ENCODE results near the gene PARVA. TPM values are rescaled to one million over a fixed set of nuclear protein-coding genes. Genes with fewer than 3 reads are reported as not detected.

Gene PARVA
- total and polyA plus RNA-seq, 2 experiments from 2014 or later = 37.4 to 46.2 TPM

GRCh38 chr11:12461516-12461915 is 84.1 kb downstream of the PARVA start:
- Histone ChIP-seq H3K4me3 (no peak overlapping the region), H3K36me3 (replicated peaks; ENCODE audit: insufficient read depth, low read depth) (no peaks in the 10 kb centered on the region), H4K20me1 (ENCODE audit: insufficient read depth, poor library complexity, severe bottlenecking) (no peaks in the 10 kb centered on the region), H3K27me3 (no peaks in the 10 kb centered on the region), H3K9me2 (replicated peaks; ENCODE audit: insufficient read depth) (no peaks in the 10 kb centered on the region), H3K4me2 (no peak overlapping the region), H3K9me3 (ENCODE audit: low read depth) (no peaks in the 10 kb centered on the region), H3K27ac (no peak overlapping the region), H2AFZ (no peak overlapping the region), H3K4me1 (ENCODE audit: insufficient read depth) (no peaks in the 10 kb centered on the region), H3K79me2 (peaks cover 64% of the 10 kb centered on the region)
- TF ChIP-seq CTCF (IDR thresholded peaks at IDR 0.05; ENCODE audit: poor library complexity) (no peak), EZH2 (IDR thresholded peaks at IDR 0.05; ENCODE audit: borderline replicate concordance) (no peak), EZH2phosphoT487 (IDR thresholded peaks at IDR 0.05; ENCODE audit: low read depth, severe bottlenecking, unreplicated experiment) (no peak)
- 75% methylated on average over 5 of the region's 5 CpGs for WGBS (ENCODE audit: low lambda C conversion rate, missing lambda C conversion rate)
- peak; percentile 13 for DNase-seq (ENCODE audit: low spot score)

- no peak overlapping the region for H2AFZ ChIP-seq
- no peaks in the 10 kb centered on the region for H3K9me3 ChIP-seq (ENCODE audit: low read depth)
- no peak for TF ChIP-seq EZH2 (IDR thresholded peaks at IDR 0.05; ENCODE audit: borderline replicate concordance)
- no peak for TF ChIP-seq EZH2phosphoT487 (IDR thresholded peaks at IDR 0.05; ENCODE audit: low read depth, severe bottlenecking, unreplicated experiment)
- no peak for TF ChIP-seq CTCF (IDR thresholded peaks at IDR 0.05; ENCODE audit: poor library complexity)
- no peak for DNase-seq (ENCODE audit: low spot score)
- H3K9me2 ChIP-seq (replicated peaks; ENCODE audit: insufficient read depth) = no peaks in the 10 kb centered on the region
- H3K4me2 ChIP-seq = no peak overlapping the region
- 98% methylated on average over 2 of the region's 2 CpGs for WGBS (ENCODE audit: low lambda C conversion rate, missing lambda C conversion rate)
- H3K36me3 ChIP-seq (replicated peaks; ENCODE audit: insufficient read depth, low read depth) = no peaks in the 10 kb centered on the region
- H3K4me3 ChIP-seq = no peak overlapping the region
- no peaks in the 10 kb centered on the region for H3K27me3 ChIP-seq
- no peak overlapping the region for H3K27ac ChIP-seq
- H3K79me2 ChIP-seq = peaks cover 76% of the 10 kb centered on the region
- no peaks in the 10 kb centered on the region for H4K20me1 ChIP-seq (ENCODE audit: insufficient read depth, poor library complexity, severe bottlenecking)
- peaks cover 9% of the 10 kb centered on the region for H3K4me1 ChIP-seq (ENCODE audit: insufficient read depth)
Measured at GRCh38 chr11:12464303-12464702, 86.9 kb downstream of the PARVA start.

GRCh38 chr11:12465332-12465731 is 88.0 kb downstream of the PARVA start:
- Histone ChIP-seq H3K36me3 (replicated peaks; ENCODE audit: insufficient read depth, low read depth) (no peaks in the 10 kb centered on the region), H3K9me2 (replicated peaks; ENCODE audit: insufficient read depth) (no peaks in the 10 kb centered on the region), H4K20me1 (ENCODE audit: insufficient read depth, poor library complexity, severe bottlenecking) (no peaks in the 10 kb centered on the region), H3K4me3 (no peak overlapping the region), H3K79me2 (peaks cover 81% of the 10 kb centered on the region), H3K27ac (no peak overlapping the region), H3K9me3 (ENCODE audit: low read depth) (no peaks in the 10 kb centered on the region), H3K4me2 (no peak overlapping the region), H3K27me3 (no peaks in the 10 kb centered on the region), H2AFZ (no peak overlapping the region), H3K4me1 (ENCODE audit: insufficient read depth) (peaks cover 9% of the 10 kb centered on the region)
- 96% methylated on average over 2 of the region's 2 CpGs for WGBS (ENCODE audit: low lambda C conversion rate, missing lambda C conversion rate)
- TF ChIP-seq EZH2 (IDR thresholded peaks at IDR 0.05; ENCODE audit: borderline replicate concordance) = no peak
- TF ChIP-seq CTCF (IDR thresholded peaks at IDR 0.05; ENCODE audit: poor library complexity) = no peak
- no peak for TF ChIP-seq EZH2phosphoT487 (IDR thresholded peaks at IDR 0.05; ENCODE audit: low read depth, severe bottlenecking, unreplicated experiment)
- no peak for DNase-seq (ENCODE audit: low spot score)

- Histone ChIP-seq H3K36me3 (replicated peaks; ENCODE audit: insufficient read depth, low read depth) (no peaks in the 10 kb centered on the region), H3K27me3 (no peaks in the 10 kb centered on the region), H3K27ac (no peak overlapping the region), H3K9me3 (ENCODE audit: low read depth) (no peaks in the 10 kb centered on the region), H3K4me2 (no peak overlapping the region), H3K9me2 (replicated peaks; ENCODE audit: insufficient read depth) (no peaks in the 10 kb centered on the region), H2AFZ (no peak overlapping the region), H3K4me3 (no peak overlapping the region), H4K20me1 (ENCODE audit: insufficient read depth, poor library complexity, severe bottlenecking) (no peaks in the 10 kb centered on the region), H3K79me2 (peaks cover 82% of the 10 kb centered on the region), H3K4me1 (ENCODE audit: insufficient read depth) (peaks cover 11% of the 10 kb centered on the region)
- TF ChIP-seq EZH2 (IDR thresholded peaks at IDR 0.05; ENCODE audit: borderline replicate concordance) (no peak), EZH2phosphoT487 (IDR thresholded peaks at IDR 0.05; ENCODE audit: low read depth, severe bottlenecking, unreplicated experiment) (no peak), CTCF (IDR thresholded peaks at IDR 0.05; ENCODE audit: poor library complexity) (no peak)
- 97% methylated on average over 2 of the region's 2 CpGs for WGBS (ENCODE audit: low lambda C conversion rate, missing lambda C conversion rate)
- no peak for DNase-seq (ENCODE audit: low spot score)
Measured at GRCh38 chr11:12467610-12468009, 90.2 kb downstream of the PARVA start.
